Osteocyte (in vitro differentiated cells): ENCODE measurements around the gene FAM186B. TPM values are rescaled to one million over a fixed set of nuclear protein-coding genes. Genes with fewer than 3 reads are reported as not detected.

Experiments
- DNase-seq: peaks from one replicate; pipeline ENCODE4 v3.0.0; 2021; ENCODE audit warnings: mixed read lengths; ENCODE audit not compliant: unreplicated experiment; ENCODE audit errors: extremely low spot score
- H3K27ac Mint-ChIP-seq: one replicate; pipeline ENCODE4 v1.8.0; 2021; ENCODE audit warnings: mild to moderate bottlenecking, mixed read lengths; ENCODE audit not compliant: unreplicated experiment
- H3K27me3 Mint-ChIP-seq: one replicate; pipeline ENCODE4 v1.8.0; 2021; ENCODE audit warnings: mixed read lengths; ENCODE audit not compliant: unreplicated experiment
- H3K36me3 Mint-ChIP-seq: one replicate; pipeline ENCODE4 v1.8.0; 2021; ENCODE audit warnings: mixed read lengths; ENCODE audit not compliant: unreplicated experiment
- H3K4me1 Mint-ChIP-seq: one replicate; pipeline ENCODE4 v1.8.0; 2021; ENCODE audit warnings: mixed read lengths; ENCODE audit not compliant: unreplicated experiment
- H3K4me3 Mint-ChIP-seq: one replicate; pipeline ENCODE4 v1.8.0; 2021; ENCODE audit warnings: mild to moderate bottlenecking, moderate library complexity, mixed read lengths; ENCODE audit not compliant: unreplicated experiment
- H3K9me3 Mint-ChIP-seq: one replicate; pipeline ENCODE4 v1.8.0; 2021; ENCODE audit warnings: mixed read lengths; ENCODE audit not compliant: unreplicated experiment
- CTCF ChIP-seq: fragments of 200-600 bp; sonication (generic); IDR thresholded peaks from 2 replicates; pipeline ENCODE4 v1.5.0; 2021; ENCODE audit warnings: antibody characterized with exemption, mild to moderate bottlenecking, moderate library complexity
- total RNA-seq: library from RNA; stranded (reverse); gene quantifications from 2 replicates; pipeline ENCODE4 v1.2.1, GENCODE V29; 2021

Gene FAM186B
- total RNA-seq, 1 donor from 2014 or later = 0.30 TPM

GRCh38 chr12:49626836-49627235 lies 21.4 kb upstream of the FAM186B start:
- no peaks in the 10 kb centered on the region for H3K27me3 Mint-ChIP-seq
- DNase-seq = no peak
- no peak overlapping the region for H3K4me3 Mint-ChIP-seq
- no peak overlapping the region for H3K27ac Mint-ChIP-seq
- H3K36me3 Mint-ChIP-seq = no peaks in the 10 kb centered on the region
- no peak for TF ChIP-seq CTCF
- H3K9me3 Mint-ChIP-seq = no peaks in the 10 kb centered on the region
- peaks cover 21% of the 10 kb centered on the region for H3K4me1 Mint-ChIP-seq

- H3K36me3 Mint-ChIP-seq = no peaks in the 10 kb centered on the region
- H3K27me3 Mint-ChIP-seq = no peaks in the 10 kb centered on the region
- H3K4me1 Mint-ChIP-seq = peaks cover 24% of the 10 kb centered on the region
- no peak overlapping the region for H3K4me3 Mint-ChIP-seq
- H3K9me3 Mint-ChIP-seq = no peaks in the 10 kb centered on the region
- no peak overlapping the region for H3K27ac Mint-ChIP-seq
- TF ChIP-seq CTCF = no peak
- no peak for DNase-seq
These were observed 20.9 kb upstream of the FAM186B start for GRCh38 chr12:49626169-49626835.

GRCh38 chr12:49624921-49625577 lies 19.6 kb upstream of the FAM186B start:
- H3K4me3 Mint-ChIP-seq = peak overlapping the region; percentile 56
- no peak for TF ChIP-seq CTCF
- no peaks in the 10 kb centered on the region for H3K27me3 Mint-ChIP-seq
- H3K9me3 Mint-ChIP-seq = no peaks in the 10 kb centered on the region
- peaks cover 30% of the 10 kb centered on the region for H3K4me1 Mint-ChIP-seq
- no peaks in the 10 kb centered on the region for H3K36me3 Mint-ChIP-seq
- H3K27ac Mint-ChIP-seq = peak overlapping the region; percentile 76
- no peak for DNase-seq

- DNase-seq = peak; percentile 95
- Mint-ChIP-seq H3K9me3 (no peaks in the 10 kb centered on the region), H3K27ac (peak within 1 kb of the TSS; percentile 82), H3K4me3 (peak within 1 kb of the TSS; percentile 86), H3K36me3 (peaks cover 3% of the 10 kb centered on the region), H3K4me1 (peaks cover 30% of the 10 kb centered on the region), H3K27me3 (peaks cover 11% of the 10 kb centered on the region)
- TF ChIP-seq CTCF = peak; percentile 61
These were observed 17.9 kb upstream of the FAM186B start, which contains the start of gene PRPF40B for GRCh38 chr12:49623142-49623904. PRPF40B (plus strand) TSS chr12:49623561; CDS start chr12:49623591, 30 bp downstream.
